Stimulated activated naive CD8-positive, alpha-beta T cell treated with anti-CD3 and anti-CD28 coated beads, Interleukin-15, amount 100 ng/mL, for 72 hours (primary cell): Measurements from ENCODE around the gene CTIF.
A peak's percentile ranks its signal among the peaks of the same experiment; 100 is the strongest.

Experiments used
- ATAC-seq: fragments of 150-1000 bp; cut with Tn5 transposase; 2 replicates; pipeline ENCODE4 v1.10.0; 2021; ENCODE audit warnings: mild to moderate bottlenecking, moderate library complexity
- DNase-seq, 2 donors: peaks; one replicate each; pipeline ENCODE4 v3.0.0; 2021 to 2022
- H3K27ac Mint-ChIP-seq, 2 donors: one replicate each; pipeline ENCODE4 v1.8.0; 2022; ENCODE audit warnings: mild to moderate bottlenecking in 2 of 2, mixed read lengths in 2 of 2, moderate library complexity in 2 of 2
- H3K27me3 Mint-ChIP-seq: one replicate; pipeline ENCODE4 v1.8.0; 2022; ENCODE audit warnings: mixed read lengths
- H3K4me1 Mint-ChIP-seq: one replicate; pipeline ENCODE4 v1.8.0; 2022; ENCODE audit warnings: mild to moderate bottlenecking, mixed read lengths
- H3K4me3 Mint-ChIP-seq, 2 donors: one replicate each; pipeline ENCODE4 v1.8.0; 2022; ENCODE audit warnings: mild to moderate bottlenecking in 2 of 2, mixed read lengths in 2 of 2, moderate library complexity in 1 of 2
- H3K9me3 Mint-ChIP-seq, 2 donors: one replicate each; pipeline ENCODE4 v1.8.0; 2022; ENCODE audit warnings: mixed read lengths in 2 of 2

The CTIF gene

DNA sequence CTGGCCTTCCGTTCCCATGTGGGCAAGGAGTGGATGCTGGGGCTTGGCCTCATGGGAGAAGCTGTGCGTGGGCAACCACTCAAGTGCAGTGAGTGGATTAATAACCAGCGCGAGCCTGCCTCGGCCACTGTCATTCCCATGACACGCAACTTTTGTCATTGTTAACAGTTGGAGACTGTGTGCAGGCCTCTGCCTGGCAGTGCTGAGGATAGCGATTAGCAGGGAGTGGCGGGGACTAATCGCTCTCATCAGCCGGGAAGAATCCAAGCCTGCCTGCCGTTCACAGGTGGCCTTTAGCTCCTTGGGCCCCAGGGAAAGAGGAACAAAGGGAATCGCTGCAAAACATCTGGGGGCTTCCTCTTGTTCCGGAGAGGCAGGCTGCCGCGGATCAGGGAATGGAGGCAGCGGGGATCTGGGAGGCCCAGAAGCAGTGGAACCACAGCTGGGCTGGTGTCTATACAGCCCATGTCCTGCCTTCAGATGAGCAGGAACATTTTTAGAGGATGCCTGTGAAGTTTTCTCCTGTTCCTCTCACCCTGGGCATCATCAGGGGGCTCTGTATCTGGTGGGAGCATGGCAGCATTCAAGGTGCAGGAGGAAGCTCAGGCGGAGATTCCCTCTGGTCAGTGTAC lies 53.8 kb downstream of the CTIF start:
- Mint-ChIP-seq H3K9me3 (no peaks in the 10 kb centered on the region), H3K4me3 (no peak overlapping the region), H3K27me3 (no peaks in the 10 kb centered on the region), H3K27ac (no peak overlapping the region), H3K4me1 (no peaks in the 10 kb centered on the region)
- DNase-seq, result no peak
- no peak for ATAC-seq

DNA sequence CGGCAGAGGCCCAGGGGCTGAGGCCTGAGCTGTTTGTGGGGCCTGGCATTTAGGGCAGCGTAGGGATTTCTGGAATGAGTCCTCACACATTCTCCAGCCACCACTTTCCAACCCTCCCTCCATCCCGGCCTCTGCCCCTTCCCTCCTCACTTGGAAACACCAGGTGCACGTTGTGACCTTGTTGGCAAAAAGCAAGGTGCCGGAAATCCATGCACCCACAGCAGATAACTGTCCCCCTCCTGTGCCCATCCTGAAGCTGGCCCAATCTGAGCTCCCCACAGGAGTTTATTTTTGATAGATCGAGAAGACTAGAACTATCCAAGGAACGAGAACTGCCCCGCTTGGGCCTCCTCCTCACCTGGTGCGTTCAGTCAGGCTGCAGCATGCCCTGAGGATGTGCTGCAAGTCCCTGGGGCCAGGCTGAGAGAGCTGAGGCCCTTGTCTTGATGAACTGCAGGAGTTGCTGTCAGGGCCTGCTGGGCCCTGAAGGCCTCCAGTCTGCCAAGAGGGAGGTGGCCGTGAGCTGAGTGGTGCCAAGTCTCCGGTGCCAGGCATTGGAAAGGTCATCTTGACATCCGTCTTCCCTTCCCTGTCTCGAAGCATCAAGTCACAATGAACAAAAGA lies 55.8 kb downstream of the CTIF start:
- Mint-ChIP-seq H3K4me1 (no peaks in the 10 kb centered on the region), H3K9me3 (no peaks in the 10 kb centered on the region), H3K27ac (no peak overlapping the region), H3K27me3 (no peaks in the 10 kb centered on the region), H3K4me3 (no peak overlapping the region)
- no peak for ATAC-seq
- no peak for DNase-seq

DNA sequence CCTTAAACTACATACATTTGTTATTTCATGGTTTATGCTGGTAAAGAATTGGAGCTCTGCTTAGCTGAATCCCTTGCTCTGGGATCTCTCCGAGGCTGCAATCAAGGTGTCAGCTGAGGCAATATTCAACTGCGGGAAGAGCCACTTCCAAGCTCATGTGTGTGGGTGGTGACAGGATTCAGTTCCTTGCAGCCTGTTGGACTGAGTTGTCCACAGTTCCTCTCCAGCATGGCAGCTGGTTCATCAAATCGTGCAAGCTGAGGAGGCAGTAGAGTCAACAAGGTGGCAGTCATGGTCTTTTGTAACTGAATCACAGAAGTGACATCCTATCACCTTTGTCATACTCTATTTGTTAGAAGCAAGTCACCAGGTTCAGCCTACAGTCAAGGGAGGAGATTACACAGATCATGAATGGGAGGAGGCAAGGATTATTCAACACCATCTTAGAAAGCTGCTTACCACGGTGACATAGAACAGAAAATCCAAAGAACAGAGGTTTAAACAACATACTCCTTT lies 56.9 kb downstream of the CTIF start:
- DNase-seq, result no peak
- ATAC-seq, result no peak
- Mint-ChIP-seq H3K4me1 (no peaks in the 10 kb centered on the region), H3K27ac (no peak overlapping the region), H3K27me3 (no peaks in the 10 kb centered on the region), H3K4me3 (no peak overlapping the region), H3K9me3 (no peaks in the 10 kb centered on the region)

DNA sequence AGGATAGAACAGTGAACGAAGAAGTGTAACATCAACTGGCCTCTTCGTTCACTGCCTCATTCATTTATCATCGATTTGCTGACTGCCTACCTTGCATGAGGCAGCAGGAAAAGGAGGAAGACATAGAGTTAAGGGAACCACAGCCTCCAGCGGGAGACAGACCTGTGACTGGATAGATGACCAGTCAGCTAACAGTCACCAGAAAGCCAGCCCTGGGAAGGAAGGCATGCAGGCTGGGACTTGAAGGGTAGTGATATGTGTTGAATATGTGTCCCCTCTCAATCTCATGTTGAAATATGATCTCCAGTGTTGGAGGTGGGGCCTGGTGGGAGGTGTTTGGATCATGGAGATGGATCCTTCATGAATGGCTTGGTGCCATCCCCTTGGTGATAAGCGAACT lies 58.3 kb downstream of the CTIF start:
- Mint-ChIP-seq H3K27ac (no peak overlapping the region), H3K4me3 (no peak overlapping the region), H3K4me1 (no peaks in the 10 kb centered on the region), H3K27me3 (no peaks in the 10 kb centered on the region), H3K9me3 (no peaks in the 10 kb centered on the region)
- no peak for DNase-seq
- ATAC-seq, result no peak

DNA sequence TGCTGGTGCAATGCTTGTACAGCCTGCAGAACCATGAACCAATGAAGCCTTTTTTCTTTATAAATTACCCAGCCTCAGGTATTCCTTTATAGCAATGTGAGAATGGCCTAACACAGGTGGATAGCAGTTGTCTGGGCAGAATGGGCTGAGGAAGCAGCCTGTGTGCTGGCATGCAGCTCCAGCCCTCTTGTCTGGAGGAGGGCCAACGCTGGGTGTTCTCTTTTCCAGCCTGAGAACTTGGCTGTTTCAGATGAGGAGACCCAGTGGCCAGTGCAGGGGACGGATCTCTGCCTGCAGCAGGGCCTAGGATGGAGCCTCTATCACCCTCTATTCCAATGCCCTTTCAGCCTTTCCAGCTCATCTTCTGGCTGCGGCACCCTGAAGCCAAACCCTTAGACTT lies 58.8 kb downstream of the CTIF start:
- no peaks in the 10 kb centered on the region for H3K27me3 Mint-ChIP-seq
- ATAC-seq (no peak), DNase-seq (no peak)
- no peaks in the 10 kb centered on the region for H3K4me1 Mint-ChIP-seq
- H3K9me3 Mint-ChIP-seq, result peaks cover 3% of the 10 kb centered on the region in 2 donors
- no peak overlapping the region for H3K27ac Mint-ChIP-seq
- H3K4me3 Mint-ChIP-seq, result no peak overlapping the region

DNA sequence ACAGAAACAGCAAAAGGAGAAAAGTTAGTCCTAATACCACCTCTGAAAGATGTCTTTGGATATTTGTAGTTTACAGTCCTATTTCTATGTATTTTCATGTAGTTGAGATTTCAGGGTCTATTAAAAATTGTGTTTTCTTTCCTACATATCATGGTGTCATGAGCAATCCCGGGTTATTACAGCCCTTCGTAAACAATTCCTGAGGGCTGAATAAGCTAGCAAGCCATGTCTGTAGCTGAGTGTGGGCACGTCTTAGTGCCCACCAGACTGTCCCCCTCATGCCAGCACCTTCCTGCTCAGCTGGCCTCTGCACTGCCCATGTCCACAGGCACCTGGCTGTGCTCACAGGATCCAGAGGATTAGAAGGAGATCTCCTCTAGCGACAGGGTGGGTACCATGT lies 60.6 kb downstream of the CTIF start:
- ATAC-seq (no peak), DNase-seq (no peak)
- H3K9me3 Mint-ChIP-seq, result peaks cover 8 to 11% of the 10 kb centered on the region in 2 donors
- H3K4me3 Mint-ChIP-seq, result no peak overlapping the region
- H3K4me1 Mint-ChIP-seq, result no peaks in the 10 kb centered on the region
- H3K27ac Mint-ChIP-seq, result no peak overlapping the region
- no peaks in the 10 kb centered on the region for H3K27me3 Mint-ChIP-seq

DNA sequence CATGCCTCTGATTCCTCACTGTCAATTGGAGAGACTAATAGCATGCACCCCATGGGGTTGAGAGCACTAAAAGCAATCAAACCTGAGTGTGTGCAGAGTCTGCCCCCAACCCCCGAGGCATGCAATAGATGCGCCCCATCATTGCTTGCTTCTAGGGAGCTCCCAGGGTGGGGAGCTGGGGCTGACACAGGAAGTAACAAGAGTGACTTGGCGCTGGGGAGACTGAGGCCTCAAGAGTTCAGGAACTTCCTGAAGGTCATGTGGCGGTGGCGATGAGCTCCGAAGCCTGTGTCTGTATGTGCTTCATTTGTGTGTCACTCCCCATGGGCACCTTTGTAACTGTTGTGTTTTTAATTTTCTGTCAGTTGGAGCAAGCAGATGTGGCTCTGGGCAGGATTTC lies 61.2 kb downstream of the CTIF start:
- DNase-seq (no peak), ATAC-seq (no peak)
- Mint-ChIP-seq H3K4me1 (no peaks in the 10 kb centered on the region), H3K9me3 (peaks cover 8 to 11% of the 10 kb centered on the region in 2 donors), H3K27me3 (no peaks in the 10 kb centered on the region), H3K27ac (no peak overlapping the region), H3K4me3 (no peak overlapping the region)

DNA sequence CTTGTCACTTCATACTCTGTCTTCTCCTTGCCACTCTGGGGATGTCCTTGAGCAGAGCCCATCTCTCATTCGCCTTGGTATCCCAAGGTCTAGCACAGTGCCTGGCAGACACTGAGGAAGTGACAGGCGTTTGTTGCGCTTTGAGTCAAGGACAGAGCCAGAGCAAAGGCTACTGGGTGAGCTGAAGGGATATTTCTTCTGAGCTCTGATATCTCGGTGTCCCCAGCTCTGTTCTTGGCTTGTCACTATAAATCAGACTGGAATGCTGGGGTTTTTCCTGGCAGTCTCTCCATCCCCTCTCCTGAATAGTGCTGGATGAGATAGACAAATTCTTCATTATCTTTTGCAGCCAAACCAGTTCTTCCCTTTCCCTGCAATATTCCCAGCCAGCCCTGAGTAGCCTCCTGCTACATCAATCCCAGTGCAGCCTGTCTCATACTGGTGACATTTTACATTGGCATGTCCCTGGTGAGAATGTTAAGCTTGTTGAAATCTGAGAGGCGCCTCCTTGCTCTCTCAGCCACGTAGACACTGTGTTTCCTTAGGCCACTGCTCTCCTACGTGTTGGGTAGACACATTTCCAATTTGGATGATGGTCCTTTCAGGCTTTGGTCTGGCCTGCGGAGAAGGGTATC lies 61.7 kb downstream of the CTIF start:
- Mint-ChIP-seq H3K4me1 (no peaks in the 10 kb centered on the region), H3K9me3 (peaks cover 8 to 11% of the 10 kb centered on the region in 2 donors), H3K4me3 (no peak overlapping the region), H3K27me3 (no peaks in the 10 kb centered on the region), H3K27ac (peak overlapping the region; percentile 5 to 64)
- ATAC-seq (no peak), DNase-seq (no peak)

DNA sequence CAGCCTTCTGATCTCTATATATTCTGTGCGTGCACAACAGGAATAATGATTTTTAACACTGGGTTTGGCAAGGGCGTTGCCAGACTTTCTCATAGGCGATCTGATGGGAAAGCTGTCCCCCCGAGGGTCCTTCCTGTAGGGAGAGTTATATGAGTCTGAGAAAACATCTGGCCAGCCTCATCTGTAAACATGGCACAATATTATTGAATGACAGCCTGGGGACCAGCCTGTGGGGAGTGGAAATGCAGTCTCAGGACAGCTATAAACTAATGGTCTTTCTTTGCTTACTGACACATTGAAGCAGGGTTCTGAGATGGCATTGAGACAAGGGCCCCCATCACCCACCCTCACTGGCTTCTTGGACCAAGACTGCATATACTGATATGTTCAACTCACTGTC lies 62.5 kb downstream of the CTIF start:
- no peak overlapping the region for H3K4me3 Mint-ChIP-seq
- DNase-seq (no peak), ATAC-seq (no peak)
- H3K27me3 Mint-ChIP-seq, result no peaks in the 10 kb centered on the region
- H3K27ac Mint-ChIP-seq, result no peak overlapping the region
- peaks cover 8 to 11% of the 10 kb centered on the region in 2 donors for H3K9me3 Mint-ChIP-seq
- H3K4me1 Mint-ChIP-seq, result no peaks in the 10 kb centered on the region

DNA sequence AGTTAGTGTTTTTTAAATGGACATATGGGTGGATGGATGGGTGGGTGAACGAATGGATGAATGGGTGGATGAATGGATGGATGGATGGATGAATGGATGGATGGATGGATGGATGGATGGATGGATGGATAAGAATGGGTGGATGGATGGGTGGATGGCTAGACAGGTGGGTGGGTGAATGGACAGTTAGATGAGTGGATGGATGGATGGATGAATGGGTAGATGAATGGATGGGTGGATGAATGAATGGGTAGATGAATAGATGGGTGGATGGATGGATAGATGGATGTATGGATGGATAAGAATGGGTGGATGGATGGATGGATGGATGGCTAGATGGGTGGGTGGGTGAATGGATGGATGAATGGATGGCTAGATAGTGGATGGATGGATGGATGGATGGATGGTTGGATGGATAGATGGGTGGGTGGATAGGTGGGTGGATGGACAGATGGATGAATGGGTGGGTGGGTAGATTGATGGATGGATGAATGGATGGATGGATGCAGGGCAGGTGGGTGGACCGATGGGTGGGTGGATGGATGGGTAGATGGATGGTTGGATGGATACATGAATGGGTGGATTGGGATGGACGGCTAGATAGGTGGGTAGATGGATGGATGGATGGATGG lies 64.0 kb downstream of the CTIF start:
- Mint-ChIP-seq H3K9me3 (peaks cover 8 to 11% of the 10 kb centered on the region in 2 donors), H3K27me3 (no peaks in the 10 kb centered on the region), H3K4me1 (no peaks in the 10 kb centered on the region), H3K4me3 (no peak overlapping the region), H3K27ac (no peak overlapping the region)
- DNase-seq (no peak), ATAC-seq (no peak)

DNA sequence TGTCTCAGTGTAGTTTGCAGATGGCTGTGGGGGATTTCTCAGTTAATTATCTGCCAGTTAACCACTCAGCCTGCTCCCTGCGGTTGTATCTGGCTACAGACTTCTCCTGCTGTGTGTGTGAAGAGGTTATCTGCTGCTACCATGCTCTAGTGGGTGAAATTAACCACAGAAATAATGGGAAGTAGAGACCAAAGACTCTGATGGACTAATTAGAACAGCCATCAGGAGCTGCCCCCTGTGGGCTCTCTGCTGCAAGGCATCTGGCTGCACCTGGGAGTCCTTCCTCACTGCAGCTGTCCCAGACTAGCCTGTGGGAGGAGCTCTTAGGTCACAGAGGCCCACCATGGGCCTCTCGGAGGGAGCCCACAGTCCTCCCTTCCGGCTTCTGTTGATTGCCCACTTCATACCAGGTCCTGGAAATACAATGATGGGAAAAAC lies 66.6 kb downstream of the CTIF start:
- peak overlapping the region in 1 of 2 donors; percentile 59 for H3K27ac Mint-ChIP-seq
- H3K4me3 Mint-ChIP-seq, result no peak overlapping the region
- no peaks in the 10 kb centered on the region for H3K4me1 Mint-ChIP-seq
- ATAC-seq (no peak), DNase-seq (no peak)
- H3K9me3 Mint-ChIP-seq, result peaks cover 8 to 11% of the 10 kb centered on the region in 2 donors
- H3K27me3 Mint-ChIP-seq, result no peaks in the 10 kb centered on the region

DNA sequence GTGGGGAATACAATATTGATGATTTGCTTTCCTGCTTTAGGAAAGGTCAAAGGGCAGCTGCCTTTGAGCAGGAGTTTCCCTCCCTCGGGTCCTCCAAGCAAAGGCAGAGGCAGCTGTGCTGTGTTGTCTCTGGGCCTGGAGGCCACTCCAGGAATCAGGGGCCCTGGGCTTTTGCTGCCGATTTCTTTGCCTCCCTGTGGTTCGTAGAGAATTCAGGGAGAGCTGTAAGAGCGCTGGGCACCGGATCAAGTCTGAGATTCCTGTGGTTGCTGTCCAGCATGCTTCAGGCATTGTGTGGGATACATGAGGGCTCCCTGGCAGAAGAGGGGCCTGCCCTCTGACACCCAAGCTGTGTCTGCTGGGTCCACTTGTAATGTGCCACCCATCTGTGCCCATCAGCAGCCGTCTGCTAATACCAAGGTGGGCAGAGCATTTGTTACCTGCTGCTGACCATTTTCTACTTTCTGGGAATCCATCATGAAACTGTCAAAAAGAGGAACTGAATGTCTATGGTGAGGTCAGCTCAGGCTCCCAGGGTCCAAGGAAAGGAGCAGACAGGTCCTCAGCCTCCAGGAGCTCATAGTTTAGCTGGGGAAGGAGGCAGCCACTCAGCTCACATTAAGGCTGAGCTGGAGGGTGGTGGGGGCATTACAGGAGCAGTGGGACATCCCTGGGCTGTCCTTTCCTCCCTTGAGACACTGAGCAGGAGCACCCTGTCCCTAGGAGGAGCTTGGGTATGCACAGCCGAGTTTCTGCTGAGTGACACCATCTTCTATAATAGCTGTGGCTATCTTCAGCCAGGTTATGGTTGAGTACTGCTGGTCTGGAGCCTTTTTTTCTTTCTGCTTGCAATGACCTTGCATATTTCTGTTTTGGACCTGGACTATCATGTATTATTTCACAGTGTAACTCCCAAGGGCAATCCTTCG lies 68.5 kb downstream of the CTIF start:
- H3K27ac Mint-ChIP-seq, result peak overlapping the region in 1 of 2 donors; percentile 54
- H3K4me3 Mint-ChIP-seq, result no peak overlapping the region
- no peak for ATAC-seq
- no peaks in the 10 kb centered on the region for H3K27me3 Mint-ChIP-seq
- no peak for DNase-seq
- peaks cover 8 to 11% of the 10 kb centered on the region in 2 donors for H3K9me3 Mint-ChIP-seq
- H3K4me1 Mint-ChIP-seq, result no peaks in the 10 kb centered on the region

DNA sequence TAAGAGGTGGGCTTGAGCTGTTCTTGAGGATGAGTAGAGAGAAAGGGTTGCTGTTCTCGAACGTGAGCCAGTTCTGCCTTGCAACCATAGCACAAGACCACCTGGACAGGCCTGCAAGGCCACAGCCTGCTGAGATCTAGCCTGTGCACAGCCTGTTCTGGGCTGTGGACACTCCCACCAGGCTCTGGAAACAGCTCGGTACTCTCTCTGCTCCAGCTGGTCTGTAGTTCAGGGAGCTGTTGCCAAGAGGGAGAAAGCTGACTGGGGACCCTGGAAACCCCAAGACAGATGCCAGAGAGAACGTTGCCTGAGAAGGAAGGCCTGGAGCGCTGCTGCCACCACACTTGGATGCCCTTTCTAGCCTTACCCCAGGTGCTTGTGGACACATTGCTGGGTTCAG lies 69.8 kb downstream of the CTIF start:
- DNase-seq, result no peak
- Mint-ChIP-seq H3K27ac (no peak overlapping the region), H3K9me3 (no peaks in the 10 kb centered on the region), H3K27me3 (no peaks in the 10 kb centered on the region), H3K4me3 (no peak overlapping the region), H3K4me1 (no peaks in the 10 kb centered on the region)
- no peak for ATAC-seq

DNA sequence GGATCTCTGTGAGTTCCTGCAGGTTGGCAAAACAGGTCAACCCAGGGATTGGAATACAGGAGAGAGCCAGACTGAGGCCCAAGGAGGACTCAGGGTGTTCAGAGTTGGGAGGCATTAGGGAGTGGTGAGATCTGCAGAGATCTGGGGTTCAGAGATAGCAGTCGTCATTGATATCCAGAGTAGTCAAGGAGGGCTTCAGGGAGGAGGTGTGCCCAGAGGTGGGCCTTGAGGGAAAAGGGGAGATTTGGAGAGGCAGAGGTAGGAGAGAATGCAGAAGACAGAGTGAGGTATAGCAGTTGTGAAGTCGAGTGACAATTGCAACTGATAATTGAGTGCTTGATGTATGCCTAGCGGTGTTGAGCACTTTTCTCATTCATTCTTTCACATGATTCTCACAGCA lies 70.3 kb downstream of the CTIF start:
- Mint-ChIP-seq H3K27me3 (no peaks in the 10 kb centered on the region), H3K27ac (peak overlapping the region in 1 of 2 donors; percentile 24), H3K4me1 (no peaks in the 10 kb centered on the region), H3K9me3 (no peaks in the 10 kb centered on the region), H3K4me3 (no peak overlapping the region)
- no peak for DNase-seq
- ATAC-seq, result no peak
